Panc1 (cell line): Measurements from ENCODE around the gene AKAP6. TPM values are rescaled to one million over a fixed set of nuclear protein-coding genes. Genes with fewer than 3 reads are reported as not detected.

Experiments used
- ATAC-seq: fragments of 200-7000 bp; cut with Tn5 transposase; 2 replicates; pipeline ENCODE4 v1.9.1; 2020; ENCODE audit warnings: mild to moderate bottlenecking, moderate library complexity
- BruUV-seq: library from RNA; stranded (reverse); fragments of 400-500 nt; replicated peaks from 2 replicates; lab custom pipeline; 2021; lab: Mats Ljungman, UMichigan
- CTCF ChIA-PET: fragments of 300-600 bp; sonication (Branson Sonifier 250); formaldehyde crosslinking; loops from one replicate; lab custom pipeline; 2022; ENCODE audit warnings: antibody characterized with exemption; lab: Charles Lee
- POLR2A ChIA-PET: fragments of 300-600 bp; sonication (Branson Sonifier 250); formaldehyde crosslinking; loops from one replicate; lab custom pipeline; 2022; ENCODE audit warnings: antibody characterized with exemption; lab: Charles Lee
- DNase-seq: peaks from one replicate; pipeline ENCODE4 v3.0.0-alpha.2; 2010; ENCODE audit warnings: low read depth, low spot score
- H3K27ac ChIP-seq: 2 replicates; pipeline ENCODE4 v1.5.1; 2011; ENCODE audit warnings: mild to moderate bottlenecking, low read length, inconsistent platforms
- H3K27me3 ChIP-seq: fragments of 200-500 bp; sonication (Bioruptor generic); 2 replicates; pipeline ENCODE4 v1.6.0; 2014; ENCODE audit warnings: low read length, inconsistent platforms; ENCODE audit not compliant: control insufficient read depth, insufficient read depth
- H3K36me3 ChIP-seq: fragments of 200-500 bp; sonication (Bioruptor generic); 2 replicates; pipeline ENCODE4 v1.5.1; 2014; ENCODE audit warnings: inconsistent platforms, mild to moderate bottlenecking, low read length, moderate library complexity; ENCODE audit not compliant: control insufficient read depth, insufficient read depth
- H3K4me1 ChIP-seq: 2 replicates; pipeline ENCODE4 v1.5.1; 2011; ENCODE audit warnings: inconsistent platforms, mild to moderate bottlenecking, low read length, moderate library complexity; ENCODE audit not compliant: control insufficient read depth, insufficient read depth
- H3K4me3 ChIP-seq, 2 experiments: 2 replicates each; pipeline ENCODE4 v1.5.1; 2011 to 2012; ENCODE audit warnings: low read depth in 2 of 2, low read length in 2 of 2, mild to moderate bottlenecking in 2 of 2, inconsistent platforms in 1 of 2, moderate library complexity in 1 of 2
- H3K9me3 ChIP-seq: fragments of 200-500 bp; sonication (Bioruptor generic); 2 replicates; pipeline ENCODE4 v1.5.1; 2014; ENCODE audit warnings: low read depth, mild to moderate bottlenecking, inconsistent platforms, low read length, moderate library complexity; ENCODE audit not compliant: control insufficient read depth, insufficient read depth
- POLR2AphosphoS5 ChIP-seq: IDR thresholded peaks from 2 replicates; pipeline ENCODE4 v1.6.1; 2012; ENCODE audit warnings: mild to moderate bottlenecking, low read depth, low read length, moderate library complexity
- SIN3A ChIP-seq: IDR thresholded peaks from 2 replicates; pipeline ENCODE4 v1.6.1; 2012; ENCODE audit warnings: low read depth, mild to moderate bottlenecking, low read length, moderate library complexity, borderline replicate concordance; ENCODE audit not compliant: insufficient read depth
- TCF7L2 ChIP-seq: IDR thresholded peaks from 2 replicates; pipeline ENCODE4 v1.6.1; 2011; ENCODE audit warnings: mild to moderate bottlenecking, low read depth, low read length, inconsistent platforms
- in situ Hi-C: cut with HindIII; loops from 2 replicates; pipeline ENCODE4 v1.10.0; 2016; ENCODE audit warnings: low sequenced_read_pairs, low pct_unique_long_range_greater_than_20kb
- intact Hi-C: fragments of 100-400 bp; cut with micrococcal nuclease; formaldehyde crosslinking; loops from one replicate; pipeline ENCODE4 v1.10.0; 2022; ENCODE audit not compliant: unreplicated experiment
- total RNA-seq: library from RNA; stranded (reverse); gene quantifications from one replicate; pipeline ENCODE4 v1.2.1, GENCODE V29; 2021; ENCODE audit not compliant: unreplicated experiment
- TF ChIP-seq, protein P1 (sequence below), 2 experiments: IDR thresholded peaks; 2 replicates each; pipeline ENCODE4 v1.6.1; 2011 to 2012; ENCODE audit warnings: low read depth in 2 of 2, control low read depth in 1 of 2, low read length in 1 of 2, mild to moderate bottlenecking in 1 of 2, moderate library complexity in 1 of 2; ENCODE audit not compliant: insufficient read depth in 1 of 2
- TF ChIP-seq, protein P2 (sequence below): fragments of 450-650 bp; IDR thresholded peaks from 2 replicates; pipeline ENCODE4 v1.5.1; 2017; ENCODE audit warnings: mild to moderate bottlenecking

Gene AKAP6
- total RNA-seq, 1 experiment from 2014 or later = 0.82 TPM

DNA sequence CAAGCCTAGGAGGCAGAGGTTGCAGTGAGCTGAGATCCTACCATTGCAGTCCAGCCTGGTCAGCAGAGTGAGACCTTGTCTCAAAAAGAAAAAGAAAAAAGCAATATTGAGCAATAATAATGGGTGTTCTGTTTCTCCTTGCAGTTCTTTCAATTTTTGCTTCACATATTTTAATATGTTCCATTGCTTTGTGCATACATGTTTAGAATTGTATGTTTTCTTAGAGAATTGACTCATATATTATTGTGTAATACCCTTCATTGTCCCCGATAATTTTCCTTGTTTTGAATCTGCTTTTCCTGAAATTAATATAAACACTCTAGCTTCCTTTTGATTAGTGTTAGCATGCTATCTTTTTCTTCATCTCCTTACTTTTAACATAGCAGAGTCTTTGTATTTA lies 471.2 kb downstream of the AKAP6 start:
- in situ Hi-C loops = no loop called here
- H3K27me3 ChIP-seq = no peaks in the 10 kb centered on the region
- CTCF ChIA-PET = no interaction called here
- H3K9me3 ChIP-seq = no peaks in the 10 kb centered on the region
- no peaks in the 10 kb centered on the region for H3K36me3 ChIP-seq
- POLR2A ChIA-PET = no interaction called here
- H3K4me3 ChIP-seq = no peak overlapping the region
- BruUV-seq = no TSS peak
- no peaks in the 10 kb centered on the region for H3K4me1 ChIP-seq
- DNase-seq = no peak
- ATAC-seq = no peak
- TF ChIP-seq SIN3A (no peak), POLR2AphosphoS5 (no peak), TCF7L2 (no peak)
- TF ChIP-seq, protein P1, sequence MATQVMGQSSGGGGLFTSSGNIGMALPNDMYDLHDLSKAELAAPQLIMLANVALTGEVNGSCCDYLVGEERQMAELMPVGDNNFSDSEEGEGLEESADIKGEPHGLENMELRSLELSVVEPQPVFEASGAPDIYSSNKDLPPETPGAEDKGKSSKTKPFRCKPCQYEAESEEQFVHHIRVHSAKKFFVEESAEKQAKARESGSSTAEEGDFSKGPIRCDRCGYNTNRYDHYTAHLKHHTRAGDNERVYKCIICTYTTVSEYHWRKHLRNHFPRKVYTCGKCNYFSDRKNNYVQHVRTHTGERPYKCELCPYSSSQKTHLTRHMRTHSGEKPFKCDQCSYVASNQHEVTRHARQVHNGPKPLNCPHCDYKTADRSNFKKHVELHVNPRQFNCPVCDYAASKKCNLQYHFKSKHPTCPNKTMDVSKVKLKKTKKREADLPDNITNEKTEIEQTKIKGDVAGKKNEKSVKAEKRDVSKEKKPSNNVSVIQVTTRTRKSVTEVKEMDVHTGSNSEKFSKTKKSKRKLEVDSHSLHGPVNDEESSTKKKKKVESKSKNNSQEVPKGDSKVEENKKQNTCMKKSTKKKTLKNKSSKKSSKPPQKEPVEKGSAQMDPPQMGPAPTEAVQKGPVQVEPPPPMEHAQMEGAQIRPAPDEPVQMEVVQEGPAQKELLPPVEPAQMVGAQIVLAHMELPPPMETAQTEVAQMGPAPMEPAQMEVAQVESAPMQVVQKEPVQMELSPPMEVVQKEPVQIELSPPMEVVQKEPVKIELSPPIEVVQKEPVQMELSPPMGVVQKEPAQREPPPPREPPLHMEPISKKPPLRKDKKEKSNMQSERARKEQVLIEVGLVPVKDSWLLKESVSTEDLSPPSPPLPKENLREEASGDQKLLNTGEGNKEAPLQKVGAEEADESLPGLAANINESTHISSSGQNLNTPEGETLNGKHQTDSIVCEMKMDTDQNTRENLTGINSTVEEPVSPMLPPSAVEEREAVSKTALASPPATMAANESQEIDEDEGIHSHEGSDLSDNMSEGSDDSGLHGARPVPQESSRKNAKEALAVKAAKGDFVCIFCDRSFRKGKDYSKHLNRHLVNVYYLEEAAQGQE (IDR thresholded peaks at IDR 0.05; ENCODE audit: insufficient read depth in 1 of 2, low read depth in 2 of 2, low read length in 1 of 2) = no peak
- intact Hi-C loops = loop anchor here (10.0 kb wide), 1 partner anchor 544 kb away; no protein-coding TSS in a partner anchor
- no peak overlapping the region for H3K27ac ChIP-seq

DNA sequence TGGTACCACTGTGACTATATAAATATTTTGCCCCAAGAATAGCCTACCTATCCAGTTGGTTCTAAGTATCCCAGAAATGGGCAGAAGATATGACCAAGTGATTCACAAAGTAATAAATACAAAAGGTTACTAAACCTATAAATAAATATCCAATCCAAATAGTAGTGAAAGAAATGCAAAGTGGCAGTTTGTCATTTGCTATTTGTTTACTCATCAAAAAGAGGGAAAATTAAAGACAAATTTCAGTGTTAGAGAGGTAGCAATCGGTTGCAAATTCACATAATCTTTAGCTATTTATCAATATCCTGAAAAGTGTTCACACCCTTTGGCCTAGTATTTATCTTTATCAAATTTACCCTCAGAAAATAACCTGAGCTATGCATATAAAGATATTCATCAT lies 473.2 kb downstream of the AKAP6 start:
- TF ChIP-seq SIN3A = no peak
- no peak for TF ChIP-seq TCF7L2
- TF ChIP-seq, protein P1 (IDR thresholded peaks at IDR 0.05; ENCODE audit: insufficient read depth in 1 of 2, low read depth in 2 of 2, low read length in 1 of 2) = no peak
- TF ChIP-seq POLR2AphosphoS5 = no peak
- TF ChIP-seq, protein P2, sequence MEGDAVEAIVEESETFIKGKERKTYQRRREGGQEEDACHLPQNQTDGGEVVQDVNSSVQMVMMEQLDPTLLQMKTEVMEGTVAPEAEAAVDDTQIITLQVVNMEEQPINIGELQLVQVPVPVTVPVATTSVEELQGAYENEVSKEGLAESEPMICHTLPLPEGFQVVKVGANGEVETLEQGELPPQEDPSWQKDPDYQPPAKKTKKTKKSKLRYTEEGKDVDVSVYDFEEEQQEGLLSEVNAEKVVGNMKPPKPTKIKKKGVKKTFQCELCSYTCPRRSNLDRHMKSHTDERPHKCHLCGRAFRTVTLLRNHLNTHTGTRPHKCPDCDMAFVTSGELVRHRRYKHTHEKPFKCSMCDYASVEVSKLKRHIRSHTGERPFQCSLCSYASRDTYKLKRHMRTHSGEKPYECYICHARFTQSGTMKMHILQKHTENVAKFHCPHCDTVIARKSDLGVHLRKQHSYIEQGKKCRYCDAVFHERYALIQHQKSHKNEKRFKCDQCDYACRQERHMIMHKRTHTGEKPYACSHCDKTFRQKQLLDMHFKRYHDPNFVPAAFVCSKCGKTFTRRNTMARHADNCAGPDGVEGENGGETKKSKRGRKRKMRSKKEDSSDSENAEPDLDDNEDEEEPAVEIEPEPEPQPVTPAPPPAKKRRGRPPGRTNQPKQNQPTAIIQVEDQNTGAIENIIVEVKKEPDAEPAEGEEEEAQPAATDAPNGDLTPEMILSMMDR = no peak
- ATAC-seq (no peak), DNase-seq (no peak)
- H3K27ac ChIP-seq = no peak overlapping the region
- H3K9me3 ChIP-seq = no peaks in the 10 kb centered on the region
- CTCF ChIA-PET = no interaction called here
- no peak overlapping the region for H3K4me3 ChIP-seq
- no peaks in the 10 kb centered on the region for H3K4me1 ChIP-seq
- intact Hi-C loops (loop anchor here (10.0 kb wide), 1 partner anchor 543 kb away; no protein-coding TSS in a partner anchor), in situ Hi-C loops (no loop called here)
- no TSS peak for BruUV-seq
- no peaks in the 10 kb centered on the region for H3K27me3 ChIP-seq
- H3K36me3 ChIP-seq = no peaks in the 10 kb centered on the region
- POLR2A ChIA-PET = no interaction called here
